SW 1271 (cell line): ENCODE measurements around the gene SRC.
"Not testable (repeated sequence)": the region's sequence is repeated elsewhere in the genome, so short reads cannot be mapped to it uniquely, and the experiment has no call there.

Experiments used
- DNase-seq, 2 experiments: peaks; one replicate each; lab custom pipeline; 2025; lab: John Stamatoyannopoulos, UW

SRC gene

DNA sequence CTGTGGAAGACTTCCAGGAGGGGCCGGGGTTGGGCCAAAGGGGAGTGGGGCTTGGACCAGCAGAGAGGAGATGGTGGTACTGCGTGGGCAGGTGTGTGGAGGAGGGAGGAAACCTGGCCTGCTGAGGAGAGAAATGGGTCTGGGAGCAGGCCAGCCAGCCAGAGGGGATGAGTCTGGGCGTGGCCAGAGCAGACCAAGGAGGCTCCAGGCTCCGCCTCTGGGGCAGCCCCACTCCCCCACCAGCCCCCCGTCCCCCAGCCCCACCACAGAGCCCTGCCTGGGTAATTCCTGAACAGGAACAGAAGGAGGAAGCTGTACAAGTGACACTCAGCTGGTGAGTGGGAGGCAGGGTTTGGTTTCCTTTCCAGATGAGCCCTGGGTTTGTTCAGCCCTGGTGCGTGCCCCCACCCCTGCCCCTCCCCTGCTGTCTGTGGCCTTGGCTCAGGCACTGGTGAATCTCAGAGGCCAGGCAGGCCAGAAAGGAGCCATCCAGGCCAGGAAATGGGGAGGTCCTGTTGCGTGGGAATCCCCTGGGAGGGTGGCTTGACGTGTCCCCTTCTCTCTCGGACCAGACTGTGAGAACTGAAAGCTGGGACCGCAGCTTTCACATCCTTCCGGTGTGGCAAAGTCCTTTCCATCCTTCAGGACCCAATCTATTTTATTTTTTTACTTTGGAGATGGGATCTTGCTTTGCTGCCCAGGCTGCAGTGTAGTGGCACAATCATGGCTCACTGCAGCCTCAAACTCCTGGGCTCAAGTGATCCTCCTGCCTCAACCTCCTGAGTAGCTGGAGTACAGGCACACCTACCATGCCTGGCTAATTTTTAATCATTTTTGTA, 9.4 kb upstream of the SRC start:
- no peak for DNase-seq

DNA sequence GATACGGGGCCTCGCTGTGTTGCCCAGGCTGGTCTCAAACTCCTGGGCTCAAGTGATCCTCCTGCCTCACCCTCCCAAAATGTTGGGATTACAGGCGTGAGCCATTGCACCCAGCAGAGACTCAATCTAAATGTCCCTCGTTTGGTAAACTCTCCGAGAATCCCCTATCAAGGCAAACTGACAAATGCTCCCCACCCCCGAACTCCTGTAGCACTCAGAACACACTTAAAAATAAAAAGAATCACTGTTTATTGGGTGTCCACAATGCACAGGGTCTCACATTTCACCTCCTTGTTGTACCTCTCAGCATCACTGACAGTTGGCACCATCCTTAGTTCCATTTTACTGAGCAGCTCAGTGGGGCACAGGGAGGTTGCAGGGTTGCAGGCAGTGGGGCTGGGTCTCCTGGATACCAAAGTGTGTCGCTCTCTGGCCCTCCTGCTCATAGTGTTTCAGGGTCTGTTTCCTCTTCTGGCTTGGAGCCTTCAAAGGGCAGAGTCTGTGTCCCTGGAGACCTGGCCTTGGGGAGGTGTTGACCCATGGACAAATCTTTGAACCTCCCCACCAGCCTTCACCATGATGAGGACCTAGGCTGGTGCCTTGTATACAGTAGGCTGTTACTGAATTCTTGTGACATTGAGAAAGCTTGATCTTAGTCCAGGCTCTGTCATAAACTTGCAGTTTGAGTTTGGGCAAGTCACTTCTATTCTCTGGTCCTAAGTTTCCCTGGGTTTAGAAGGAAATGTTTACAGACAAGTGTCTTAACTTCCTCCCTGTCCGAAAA, 8.5 kb upstream of the SRC start:
- DNase-seq, result no peak

DNA sequence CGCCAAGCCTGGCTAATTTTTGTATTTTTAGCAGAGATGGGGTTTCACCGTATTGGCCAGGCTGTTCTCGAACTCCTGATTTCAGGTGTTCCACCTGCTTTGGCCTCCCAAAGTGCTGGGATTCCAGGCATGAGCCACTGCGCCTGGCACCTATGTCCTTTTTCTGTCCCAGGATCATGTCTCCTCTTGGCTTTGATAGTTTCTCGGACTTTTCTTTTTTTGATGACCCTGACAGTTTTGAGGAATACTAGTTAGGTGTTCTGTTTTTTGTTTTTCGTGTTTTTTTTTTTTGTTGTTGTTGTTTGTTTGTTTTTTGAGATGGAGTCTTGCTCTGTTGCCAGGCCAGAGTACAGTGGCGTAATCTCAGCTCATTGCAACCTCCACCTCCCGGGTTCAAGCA, 7.6 kb upstream of the SRC start:
- not testable (repeated sequence) for DNase-seq

DNA sequence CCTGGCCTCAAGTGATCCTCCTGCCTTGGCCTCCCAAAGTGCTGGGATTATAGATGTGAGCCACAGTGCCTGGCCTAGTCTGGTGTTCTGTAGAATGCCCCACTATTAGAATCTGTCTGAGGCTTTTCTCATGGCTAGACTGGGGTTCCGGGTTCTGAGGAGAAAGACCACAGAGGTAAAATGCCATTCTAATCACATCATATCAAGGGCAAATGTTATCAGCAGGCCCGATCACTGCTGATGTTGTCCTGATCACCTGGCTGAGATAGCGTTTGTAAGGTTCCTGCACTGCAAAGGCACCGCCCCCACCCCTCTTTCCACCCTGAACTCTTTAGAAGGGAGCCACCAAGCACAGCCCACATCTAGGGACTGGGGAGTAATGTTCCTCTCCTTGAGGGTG, 6.7 kb upstream of the SRC start:
- DNase-seq, result no peak

DNA sequence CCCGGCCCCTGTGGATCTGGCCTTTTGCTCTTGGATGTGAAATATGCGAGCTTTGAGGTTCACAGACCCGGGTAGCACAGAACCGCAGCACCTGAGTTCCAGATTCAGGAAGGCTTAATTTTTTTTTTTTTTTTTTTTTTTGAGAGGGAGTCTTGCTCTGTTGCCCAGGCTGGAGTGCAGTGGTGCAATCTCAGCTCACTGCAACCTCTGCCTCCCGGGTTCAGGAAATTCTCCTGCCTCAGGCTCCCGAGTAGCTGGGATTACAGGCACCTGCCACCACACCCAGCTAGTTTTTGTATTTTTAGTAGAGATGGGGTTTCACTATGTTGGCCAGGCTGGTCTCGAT, 6.2 kb upstream of the SRC start:
- not testable (repeated sequence) for DNase-seq

DNA sequence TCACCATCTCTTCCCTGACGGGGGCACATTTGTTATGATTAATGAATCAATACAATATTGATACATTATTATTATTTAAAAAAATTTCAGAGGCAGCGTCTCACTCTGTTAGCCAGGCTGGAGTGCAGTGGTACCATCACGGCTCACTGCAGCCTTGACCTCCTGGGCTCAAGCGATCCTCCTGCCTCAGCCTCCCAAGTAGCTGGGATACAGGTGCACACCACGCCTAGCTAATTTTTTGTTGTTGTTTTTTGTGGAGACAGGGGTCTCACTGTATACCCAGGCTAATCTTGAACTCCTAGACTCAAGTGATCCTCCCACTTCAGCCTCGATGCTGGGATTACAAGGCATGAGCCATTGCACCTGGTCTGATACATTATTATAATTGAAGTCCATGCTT, 4.9 kb upstream of the SRC start:
- DNase-seq, result no peak

DNA sequence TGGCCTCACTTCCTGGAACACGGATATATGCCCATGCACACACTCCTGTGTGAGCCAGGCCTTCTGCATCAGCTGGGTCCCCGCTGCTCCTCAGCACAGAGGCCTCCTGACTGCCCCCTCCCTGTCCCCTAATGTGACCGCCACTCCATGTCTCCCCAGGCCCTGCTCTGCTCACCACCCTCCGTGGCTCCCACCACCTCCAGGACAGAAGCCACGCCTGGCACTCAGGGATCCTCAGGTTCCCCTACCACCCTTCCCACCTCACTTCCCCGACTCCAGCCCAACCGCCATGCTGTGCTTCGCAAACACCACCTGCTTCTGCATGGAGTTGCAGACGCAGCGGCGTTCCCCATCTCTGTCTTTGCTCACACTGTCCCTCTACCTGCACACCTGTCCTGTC, 4.3 kb upstream of the SRC start:
- DNase-seq, result no peak

DNA sequence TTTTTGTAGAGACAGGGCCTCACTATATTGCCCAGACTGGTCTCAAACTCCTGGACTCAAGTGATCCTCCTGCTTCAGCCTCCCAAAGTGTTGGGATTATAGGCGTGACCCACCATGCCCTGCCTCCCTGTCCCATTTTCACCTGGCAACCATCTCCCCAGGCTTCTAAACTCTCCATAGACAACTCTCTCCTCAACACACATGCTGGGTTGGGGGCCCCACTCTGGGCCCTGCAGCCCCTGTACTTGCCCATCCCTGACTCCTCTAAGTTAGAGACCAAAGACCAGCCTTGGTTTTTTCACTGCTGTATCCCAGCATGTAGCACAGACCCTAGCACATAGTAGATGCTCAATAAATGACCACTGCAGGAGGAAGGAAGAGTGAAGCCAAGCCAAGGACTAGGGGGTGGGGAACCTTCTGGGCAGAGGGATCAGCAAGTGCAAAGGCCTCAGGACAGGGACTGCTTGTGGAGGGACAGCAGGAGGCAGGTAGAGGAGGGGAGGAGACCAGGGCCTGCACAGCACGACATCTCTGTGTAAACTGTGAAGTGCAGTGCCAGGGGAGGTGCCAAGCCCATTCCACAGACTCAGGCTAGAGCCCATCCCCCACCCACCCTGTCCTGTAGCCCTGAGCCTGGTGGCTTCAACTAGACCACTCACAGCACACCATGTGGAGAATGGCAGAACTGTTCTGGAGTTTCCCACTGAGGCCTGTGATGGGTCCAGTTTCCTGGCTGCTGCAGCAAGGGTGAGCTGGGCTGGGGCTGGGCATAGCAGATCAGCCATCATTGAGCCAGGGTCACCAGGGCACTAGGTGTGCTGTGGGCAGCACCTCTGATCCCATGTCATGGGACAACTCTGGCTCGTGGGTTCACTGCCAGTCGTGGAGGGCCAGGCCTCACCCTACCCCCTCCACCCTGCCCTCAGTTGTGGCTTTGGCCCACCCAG, 3.4 kb upstream of the SRC start:
- DNase-seq, result no peak

DNA sequence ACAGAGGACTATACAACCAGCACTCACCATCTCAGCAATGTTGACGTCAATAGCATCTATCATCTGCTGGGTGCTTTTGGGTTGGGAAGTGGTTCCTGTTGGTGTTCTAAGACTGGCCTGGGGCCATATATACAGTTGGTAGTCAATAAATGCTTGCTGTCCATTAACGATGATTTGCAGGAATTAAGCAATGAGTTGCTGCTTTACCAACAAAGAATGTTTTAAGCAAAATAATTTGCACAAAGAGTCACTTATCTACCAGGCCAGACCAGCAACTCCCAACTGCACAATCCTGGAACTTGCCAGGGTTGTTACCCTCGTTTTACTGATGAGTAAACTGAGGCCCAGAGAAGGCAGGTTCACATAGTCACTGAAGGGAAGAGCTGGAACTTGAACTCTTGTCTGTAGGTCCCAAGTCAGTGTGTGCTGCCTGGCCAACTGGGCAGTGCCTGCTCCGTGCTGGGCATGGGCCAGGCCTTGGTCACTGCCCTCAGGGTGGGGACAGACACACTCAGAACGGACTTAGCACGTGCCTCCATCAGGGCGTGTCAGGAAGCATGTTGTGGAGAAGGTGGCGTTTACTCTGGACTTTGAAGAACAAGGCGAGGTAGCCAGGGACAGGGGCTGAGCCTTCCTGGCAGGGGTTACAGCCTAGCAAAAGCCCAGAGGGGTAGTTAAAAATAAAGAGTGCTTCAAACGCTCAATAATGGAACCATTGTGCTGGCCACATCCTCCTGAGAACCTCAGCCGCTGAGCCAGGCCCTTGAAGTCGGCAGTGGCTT, 2.5 kb upstream of the SRC start:
- no peak for DNase-seq

DNA sequence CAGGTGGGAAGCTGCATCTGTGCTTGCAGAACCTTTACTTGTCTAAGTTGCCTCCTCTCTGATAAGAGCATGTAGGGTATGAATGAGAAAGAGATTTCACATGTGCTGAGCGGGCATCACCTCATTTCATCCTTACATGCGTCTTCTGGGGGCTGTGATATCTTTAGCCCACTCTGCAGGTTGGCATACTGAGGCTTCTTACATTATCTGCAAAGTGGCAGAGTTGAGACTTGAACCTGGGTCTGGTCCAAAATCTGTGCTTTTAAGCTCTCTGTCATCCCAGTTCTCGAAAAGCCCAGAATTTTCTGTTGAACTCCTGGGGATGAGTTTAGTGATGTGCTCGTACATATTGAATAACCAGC, 2.0 kb upstream of the SRC start:
- no peak for DNase-seq

DNA sequence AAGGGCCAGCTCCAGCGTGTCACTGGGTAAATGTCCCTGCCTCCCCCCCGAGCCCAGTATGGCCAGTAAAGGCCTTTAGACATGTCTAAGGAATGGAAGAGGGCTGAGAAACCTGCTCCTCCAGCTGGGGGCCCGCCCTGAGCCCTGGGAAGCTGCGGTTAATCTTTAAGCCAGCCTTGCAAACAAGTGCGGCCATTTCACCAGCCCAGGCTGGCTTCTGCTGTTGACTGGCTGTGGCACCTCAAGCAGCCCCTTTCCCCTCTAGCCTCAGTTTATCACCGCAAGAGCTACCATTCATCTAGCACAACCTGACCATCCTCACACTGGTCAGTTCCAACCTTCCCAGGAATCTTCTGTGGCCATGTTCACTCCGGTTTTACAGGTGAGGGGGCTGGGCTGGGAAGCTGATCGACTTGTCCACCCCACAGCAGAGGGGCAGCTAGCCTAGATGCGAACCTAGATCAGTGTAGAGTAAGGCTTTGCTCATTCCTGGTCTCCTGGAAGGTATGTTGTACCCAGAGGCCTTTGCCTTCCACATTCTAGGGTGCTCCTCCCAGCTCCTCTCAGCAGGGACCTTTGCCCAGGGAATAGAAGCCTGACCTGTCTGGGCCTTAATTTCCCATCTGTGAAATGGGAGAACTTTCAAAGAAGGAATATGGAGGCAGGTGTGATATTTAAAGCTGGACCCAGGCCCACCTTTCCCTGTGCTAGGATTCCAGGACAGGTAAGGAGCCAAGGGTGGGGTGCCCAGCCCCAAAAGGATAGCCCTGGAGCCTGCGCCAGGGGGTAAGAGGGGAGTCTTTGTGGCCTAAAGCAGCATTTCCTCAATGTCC, 1.2 kb upstream of the SRC start:
- no peak for DNase-seq

DNA sequence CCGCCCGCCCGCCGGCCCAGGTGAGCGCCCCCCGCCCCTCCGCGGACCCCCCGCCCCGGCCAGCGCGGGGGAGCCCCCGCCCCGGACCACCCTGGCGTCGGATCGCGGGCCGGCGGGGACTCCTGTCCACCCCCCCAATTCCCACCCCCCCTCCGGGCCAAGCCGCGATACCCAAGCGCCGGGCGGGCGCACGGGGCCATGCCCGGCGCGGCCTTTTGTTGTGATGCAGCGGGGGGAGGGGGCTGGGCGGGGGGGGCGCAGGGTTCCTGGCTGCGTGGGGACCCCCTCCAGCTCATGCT, 245 bp downstream of the SRC start:
- no peak for DNase-seq

DNA sequence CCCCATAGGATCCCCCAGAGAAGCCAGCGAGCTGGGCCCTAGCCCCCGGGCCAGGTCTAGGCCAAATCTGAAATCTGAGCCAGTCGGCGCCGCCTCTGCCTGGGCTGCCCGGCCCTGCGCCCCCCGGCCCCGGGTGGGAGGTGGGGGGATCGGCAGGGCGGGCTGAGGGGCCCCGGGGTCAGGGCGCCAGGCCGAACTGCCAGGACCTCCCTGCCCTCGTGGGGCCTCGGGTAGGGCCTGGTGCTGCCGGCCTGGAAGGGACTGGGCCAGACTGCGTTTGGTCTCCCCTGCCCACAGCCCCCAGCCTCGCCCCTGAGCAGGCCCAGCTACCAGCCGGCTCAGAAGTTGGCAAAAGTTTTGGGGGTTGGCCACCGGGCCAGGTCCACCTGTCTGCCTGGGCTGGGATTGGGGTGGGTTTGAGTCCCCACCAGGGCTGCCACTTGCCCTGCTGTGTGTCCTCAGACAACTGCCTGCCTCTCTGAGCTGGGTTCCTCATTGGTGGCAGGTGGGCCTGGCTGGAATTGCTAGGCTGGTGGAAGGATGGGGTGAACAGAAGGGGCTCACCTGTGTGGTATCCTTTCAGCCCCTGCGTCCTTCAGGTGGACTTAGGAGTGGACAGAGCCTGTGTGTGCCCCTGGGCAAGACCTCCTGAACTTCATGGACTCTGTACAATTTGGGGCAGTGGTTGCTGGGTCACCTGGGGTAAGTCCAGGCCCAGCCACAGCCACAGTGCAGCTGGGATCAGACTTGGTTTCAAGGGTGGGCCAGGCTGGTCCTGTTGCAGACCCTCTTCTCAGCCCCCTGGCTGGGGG, 801 bp downstream of the SRC start:
- no peak for DNase-seq

DNA sequence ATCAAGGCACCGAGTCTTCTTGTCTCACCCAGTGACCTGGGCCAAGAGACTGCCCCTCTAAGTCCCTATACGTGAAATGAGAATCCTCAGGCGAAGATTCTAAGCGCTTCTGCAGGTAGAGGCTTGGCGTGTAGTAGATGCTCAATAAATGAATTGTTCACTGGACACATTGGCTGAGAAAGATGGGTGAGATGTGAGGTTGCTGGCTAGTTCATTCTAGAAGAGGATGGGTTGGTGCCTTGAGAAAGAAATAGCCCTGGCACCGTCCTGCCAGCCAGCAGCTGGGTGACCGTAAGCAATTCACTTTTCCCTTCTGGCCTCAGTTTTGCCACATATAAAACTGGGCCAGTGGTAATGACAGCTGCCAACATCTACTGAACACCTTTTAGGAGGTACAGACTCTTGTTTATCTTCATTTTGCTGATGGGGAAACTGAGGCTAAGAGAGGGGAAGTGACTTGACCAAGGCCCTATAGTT, 1.4 kb downstream of the SRC start:
- no peak for DNase-seq

DNA sequence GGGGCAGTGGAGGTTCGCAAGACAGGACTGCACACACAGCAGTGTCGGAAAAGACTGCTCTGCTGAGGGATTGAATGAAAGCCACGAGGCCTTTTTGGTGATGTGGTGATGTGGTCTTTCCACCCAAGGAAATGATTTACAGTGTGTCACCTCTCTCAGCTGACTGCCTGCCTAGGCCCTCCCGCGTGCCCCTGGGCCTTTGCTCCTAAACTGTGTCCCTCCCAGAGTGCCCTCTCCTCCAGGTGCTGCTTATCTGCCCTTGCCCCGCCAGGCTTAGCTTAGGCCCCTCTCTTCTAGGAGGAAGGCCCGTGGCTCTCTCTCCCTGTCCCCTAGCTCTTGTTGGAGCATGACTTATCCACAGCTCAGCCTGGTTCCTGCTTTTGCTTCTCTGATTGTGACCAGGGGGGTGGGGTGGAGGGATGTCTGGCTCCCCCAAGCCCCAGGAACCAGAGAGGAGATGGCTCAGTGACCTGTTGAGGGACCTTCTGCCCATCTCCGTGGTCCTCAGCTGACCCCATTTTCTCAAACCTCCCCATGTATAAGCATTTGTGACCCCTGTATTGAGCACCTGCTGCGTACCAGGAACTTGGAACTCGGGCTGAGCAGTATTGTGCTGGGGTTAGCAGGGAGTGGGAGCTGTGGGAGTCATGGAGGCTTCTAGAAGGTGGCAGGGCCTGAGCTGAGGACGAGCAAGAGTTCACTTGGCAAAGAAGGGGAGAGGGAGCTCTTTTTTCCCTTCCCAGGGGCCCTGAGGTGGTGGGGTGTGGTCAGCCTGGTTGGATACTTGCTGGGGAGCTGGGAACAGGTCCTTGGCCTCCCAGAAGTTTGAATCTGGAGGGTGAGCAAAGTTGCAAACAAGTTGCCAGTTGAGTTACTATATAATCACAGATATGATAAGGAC, 2.2 kb downstream of the SRC start:
- DNase-seq, result no peak

DNA sequence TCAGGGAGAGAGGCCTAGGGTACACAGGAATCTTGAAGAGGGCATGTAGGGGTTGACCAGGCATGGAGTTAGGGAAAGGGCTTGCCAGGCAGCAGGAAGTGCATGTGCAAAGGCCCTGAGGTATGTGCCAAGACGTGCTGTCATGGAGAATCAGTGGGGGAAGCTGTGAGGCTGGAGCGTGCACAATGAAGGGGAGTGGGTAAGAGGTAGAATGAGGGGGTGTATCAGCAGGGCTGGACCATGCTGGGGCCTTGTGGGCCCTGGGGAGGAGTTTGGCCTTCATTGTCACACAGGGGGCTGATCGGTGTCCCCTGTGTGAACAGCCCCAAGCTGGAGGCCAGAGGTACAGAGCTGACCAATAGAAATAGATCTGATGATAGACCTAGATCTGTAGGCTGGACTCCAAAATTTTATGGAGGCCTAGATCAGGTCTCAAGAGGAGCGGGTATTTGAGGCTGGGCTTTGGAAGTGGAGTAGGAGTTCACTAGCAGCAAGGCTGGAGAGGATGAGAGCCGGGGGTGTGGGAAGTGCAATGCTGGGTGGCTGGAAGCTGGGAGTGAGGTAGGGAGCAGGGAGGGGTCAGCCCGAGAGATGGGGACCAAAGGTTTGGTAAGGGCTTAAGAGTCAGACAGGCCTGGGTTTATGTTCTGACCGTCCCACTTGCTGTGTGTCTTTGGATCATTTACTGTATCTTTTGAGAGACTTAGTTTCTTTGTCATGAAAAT, 3.0 kb downstream of the SRC start:
- DNase-seq, result no peak

DNA sequence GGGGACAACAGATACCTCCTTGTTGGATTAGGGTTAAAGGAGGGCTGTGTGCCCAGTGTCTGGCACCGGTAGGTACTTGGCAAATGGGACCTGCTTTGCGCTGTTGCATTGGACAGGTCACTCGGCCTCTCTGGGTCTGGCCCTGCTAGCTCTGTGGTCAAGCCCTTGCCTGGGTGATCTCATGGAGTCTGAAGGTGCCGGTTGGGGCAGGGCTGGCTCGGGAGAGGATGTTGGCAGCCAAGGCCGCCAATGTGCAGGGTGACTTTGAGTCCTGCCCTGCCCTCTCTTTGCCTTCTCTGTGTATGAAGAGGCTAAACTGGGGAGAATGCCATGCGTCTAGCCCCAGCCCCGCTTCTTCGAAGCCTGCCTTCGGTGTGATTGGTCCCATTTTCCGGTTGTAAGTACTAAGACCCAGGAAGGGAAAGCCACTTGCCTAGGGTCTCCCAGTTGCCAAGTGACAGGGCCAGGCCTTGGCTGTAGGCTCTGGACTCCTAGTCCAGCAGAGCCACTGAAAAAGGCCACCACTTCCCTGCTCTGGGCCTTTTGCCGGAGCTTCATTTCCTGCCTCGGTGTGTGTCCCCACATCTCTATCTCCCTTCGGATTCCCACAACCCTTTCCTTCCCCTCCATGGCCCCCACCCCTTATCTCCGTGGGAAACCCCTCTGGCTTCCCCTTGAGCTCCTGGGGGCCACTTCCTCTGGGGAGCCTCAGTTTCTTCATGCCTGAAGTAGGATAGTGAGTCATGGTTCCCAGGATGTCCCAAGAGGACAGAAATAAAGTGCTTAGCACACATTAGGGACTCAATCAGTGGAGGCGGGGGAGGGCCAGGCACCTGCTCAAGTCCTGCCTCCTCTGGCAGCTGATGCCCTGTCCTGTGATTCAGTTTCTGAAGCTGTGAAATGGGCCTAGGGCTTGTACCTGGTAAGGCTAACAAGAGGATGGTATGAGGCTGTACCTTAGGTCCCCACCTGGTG, 3.9 kb downstream of the SRC start:
- no peak for DNase-seq
